K562 (cell line): ENCODE measurements around the gene PCSK5. TPM values are rescaled to one million over a fixed set of nuclear protein-coding genes. Genes with fewer than 3 reads are reported as not detected.

ENCODE experiments used
- ATAC-seq: fragments of 200-7000 bp; cut with Tn5 transposase; 3 replicates; pipeline ENCODE4 v1.9.1; 2020; ENCODE audit warnings: moderate library complexity
- BruUV-seq: library from RNA; stranded (reverse); fragments of 400-500 nt; replicated peaks from 2 replicates; lab custom pipeline; 2021; lab: Mats Ljungman, UMichigan
- CTCF ChIA-PET: fragments of 300-600 bp; formaldehyde crosslinking; extraction: SDS; loops from one replicate; lab custom pipeline; 2021; ENCODE audit warnings: low intra/inter-chr PET ratio; lab: Yijun Ruan, JAX
- POLR2A ChIA-PET: fragments of 300-600, 350-650 bp; sonication (Branson Sonifier 250); formaldehyde crosslinking; extraction: SDS; loops from one replicate; lab custom pipeline; 2021; ENCODE audit warnings: antibody characterized with exemption, inconsistent platforms; lab: Yijun Ruan, JAX
- DNase-seq, 4 experiments: peaks; one replicate each; pipeline versions ENCODE4 v3.0.0 to v3.0.0-alpha.2; 2011 to 2018; ENCODE audit warnings: low spot score in 3 of 4, mixed read lengths in 3 of 4; ENCODE audit errors: extremely low read depth in 1 of 4
- FAIRE-seq: peaks from 2 replicates; lab custom pipeline; 2011; peaks lifted over from hg19 to GRCh38; lab: Jason Lieb, UNC
- H2AFZ ChIP-seq: 2 replicates; pipeline ENCODE4 v1.6.0; 2011; ENCODE audit warnings: low read depth, low read length, control low read depth, inconsistent platforms
- H3K27ac ChIP-seq: fragments of 200-600 bp; 3 replicates; pipeline ENCODE4 v1.8.0; 2011; ENCODE audit warnings: low read depth, mild to moderate bottlenecking, control low read depth, inconsistent platforms, low read length, moderate library complexity, mixed read lengths; ENCODE audit errors: extremely low read depth
- H3K27me3 ChIP-seq, 2 experiments: fragments of 300-600 bp in 1 of 2; 2 replicates in 1 of 2; 3 replicates in 1 of 2; pipeline versions ENCODE4 v1.6.0 to v1.8.0; 2011; ENCODE audit warnings: inconsistent platforms in 2 of 2, low read length in 2 of 2, mild to moderate bottlenecking in 1 of 2, mixed read lengths in 1 of 2, moderate library complexity in 1 of 2; ENCODE audit not compliant: control insufficient read depth in 2 of 2, insufficient read depth in 2 of 2
- H3K36me3 ChIP-seq: fragments of 300-600 bp; 3 replicates; pipeline ENCODE4 v1.8.0; 2011; ENCODE audit warnings: mild to moderate bottlenecking, low read length, inconsistent platforms; ENCODE audit not compliant: control insufficient read depth, insufficient read depth
- H3K4me1 ChIP-seq, 2 experiments: fragments of 200-600 bp in 1 of 2; replicated peaks in 1 of 2; 2 replicates in 1 of 2; 3 replicates in 1 of 2; pipeline versions ENCODE4 v1.5.1 to v1.8.0; 2011; ENCODE audit warnings: inconsistent platforms in 2 of 2, low read length in 2 of 2, mild to moderate bottlenecking in 1 of 2, mixed read lengths in 1 of 2, moderate library complexity in 1 of 2; ENCODE audit not compliant: control insufficient read depth in 2 of 2, insufficient read depth in 2 of 2
- H3K4me2 ChIP-seq: 2 replicates; pipeline ENCODE4 v1.6.1; 2011; ENCODE audit warnings: low read length, control low read depth, inconsistent platforms, mixed read lengths; ENCODE audit not compliant: insufficient read depth
- H3K4me3 ChIP-seq: fragments of 200-600 bp; sonication (generic), shearing (Covaris generic); 2 replicates; pipeline ENCODE4 v1.5.1; 2016; ENCODE audit warnings: control low read depth, inconsistent platforms
- H3K79me2 ChIP-seq: fragments of 200-600 bp; 3 replicates; pipeline ENCODE4 v1.8.0; 2011; ENCODE audit warnings: low read length, inconsistent platforms; ENCODE audit not compliant: control insufficient read depth, insufficient read depth
- H3K9ac ChIP-seq, 2 experiments: 2 replicates each; pipeline versions ENCODE4 v1.6.0 to v1.6.1; 2011; ENCODE audit warnings: low read depth in 2 of 2, low read length in 2 of 2, control low read depth in 1 of 2, inconsistent platforms in 1 of 2, mild to moderate bottlenecking in 1 of 2, mixed read lengths in 1 of 2; ENCODE audit not compliant: insufficient read depth in 1 of 2
- H3K9me1 ChIP-seq: one replicate; pipeline ENCODE4 v1.6.0; 2011; ENCODE audit warnings: inconsistent platforms, mild to moderate bottlenecking, low read length, moderate library complexity; ENCODE audit not compliant: control insufficient read depth, insufficient read depth
- H3K9me3 ChIP-seq: replicated peaks from 2 replicates; pipeline ENCODE4 v1.5.1; 2011; ENCODE audit warnings: low read depth, low read length, inconsistent platforms; ENCODE audit not compliant: control insufficient read depth, insufficient read depth
- H4K20me1 ChIP-seq: replicated peaks from 2 replicates; pipeline ENCODE4 v1.6.1; 2011; ENCODE audit warnings: low read length, inconsistent platforms, mixed read lengths; ENCODE audit not compliant: control insufficient read depth, insufficient read depth
- FOS ChIP-seq: IDR thresholded peaks from 3 replicates; pipeline ENCODE4 v1.6.1; 2011; ENCODE audit not compliant: insufficient read length; ENCODE audit errors: extremely low read depth
- FOXK1 ChIP-seq: sonication (generic); formaldehyde crosslinking; IDR thresholded peaks from 2 replicates; pipeline ENCODE4 v1.8.0; 2022; ENCODE audit warnings: missing genetic modification reagents, mild to moderate bottlenecking, borderline replicate concordance
- NELFE ChIP-seq: IDR thresholded peaks from 2 replicates; pipeline ENCODE4 v1.6.1; 2011; ENCODE audit warnings: mild to moderate bottlenecking; ENCODE audit not compliant: insufficient read depth, insufficient read length
- TEAD2 ChIP-seq: fragments of 450-650 bp; IDR thresholded peaks from 2 replicates; pipeline ENCODE4 v1.6.1; 2016; ENCODE audit warnings: missing genetic modification characterization, control low read depth, missing compliant biosample characterization
- ZBTB17 ChIP-seq: fragments of 450-650 bp; formaldehyde crosslinking; IDR thresholded peaks from 2 replicates; pipeline ENCODE4 v1.4.0; 2020; ENCODE audit warnings: mild to moderate bottlenecking
- ZNF408 ChIP-seq: fragments of 250-450 bp; sonication (Bioruptor Pico); IDR thresholded peaks from 2 replicates; pipeline ENCODE4 v1.4.0; 2020; ENCODE audit warnings: low read depth, mild to moderate bottlenecking, moderate library complexity
- ZNF778 ChIP-seq: fragments of 450-650 bp; formaldehyde crosslinking; IDR thresholded peaks from 2 replicates; pipeline ENCODE4 v1.4.0; 2020; ENCODE audit warnings: mild to moderate bottlenecking, moderate library complexity
- WGBS: fragments of 100-300 bp; shearing (Covaris generic); methylation state at CpG from one replicate; pipeline ENCODE4 v1.1.6; 2016; ENCODE audit warnings: low coverage, mixed read lengths; ENCODE audit not compliant: insufficient coverage; ENCODE audit errors: missing lambda C conversion rate; 5-methylcytosine and 5-hydroxymethylcytosine counted together
- in situ Hi-C: fragments of 300-500 bp; cut with MboI; formaldehyde crosslinking; loops from 4 replicates; pipeline ENCODE4 v1.15.0; 2018; ENCODE audit warnings: inconsistent platforms, mixed read lengths
- intact Hi-C: fragments of 100-400 bp; cut with micrococcal nuclease; formaldehyde crosslinking; loops from 2 replicates; pipeline ENCODE4 v1.14.2; 2022
- polyA plus RNA-seq, 8 experiments: library from polyadenylated mRNA; depleted of rRNA in 4 of 8; stranded (reverse) in 5 of 8; unstranded in 3 of 8; fragments of >200 nt; fragmentation: Nextera tagmentation in 2 of 8; fragmentation: Illumina TruSeq in 1 of 8; extraction: Ambion mirVana in 2 of 8; extraction: Trizol in 1 of 8; gene quantifications; 2 replicates each; pipeline versions ENCODE4 v1.2.1 to v1.2.3, GENCODE V29; 2011 to 2014; ENCODE audit warnings: inconsistent platforms in 1 of 8, missing spikeins in 1 of 8
- total RNA-seq, 7 experiments: library from RNA; depleted of rRNA in 6 of 7; stranded (reverse); fragments of >200 nt in 6 of 7; fragmentation: Illumina TruSeq in 2 of 7; extraction: Trizol in 2 of 7; gene quantifications; 2 replicates each; pipeline versions ENCODE4 v1.2.1 to v1.2.3, GENCODE V29; 2011 to 2021; ENCODE audit warnings: low replicate concordance in 1 of 7

PCSK5 gene
- total and polyA plus RNA-seq, 9 of the 15 experiments (the other 6 are each of a cell fraction or from before 2014, with no cell fraction given): not detected

DNA sequence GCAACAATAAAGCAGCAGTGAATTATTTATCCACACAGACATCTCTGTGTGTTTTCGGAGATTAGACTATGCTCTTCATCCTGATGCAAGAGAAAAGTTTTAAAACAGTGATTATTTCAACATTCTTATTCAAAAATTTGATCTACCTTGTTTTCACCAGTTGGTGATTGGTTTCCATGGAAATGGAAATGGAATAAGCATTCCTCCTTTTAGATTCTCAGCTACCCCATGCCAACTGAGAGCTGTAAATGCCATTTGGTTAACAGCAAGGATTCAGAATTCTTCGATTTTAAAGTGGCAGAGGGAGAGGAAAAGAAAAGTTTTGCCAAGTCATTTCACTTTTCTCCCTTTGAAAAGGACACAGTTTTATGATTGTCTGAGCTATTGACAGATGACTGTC lies 154.7 kb downstream of the PCSK5 start:
- no peaks in the 10 kb centered on the region for H4K20me1 ChIP-seq
- no peaks in the 10 kb centered on the region for H3K27me3 ChIP-seq
- H3K27ac ChIP-seq: no peak overlapping the region
- H3K79me2 ChIP-seq: no peaks in the 10 kb centered on the region
- no peak overlapping the region for H2AFZ ChIP-seq
- ChIA-PET CTCF (no interaction called here), POLR2A (no interaction called here)
- H3K36me3 ChIP-seq: no peaks in the 10 kb centered on the region
- no peaks in the 10 kb centered on the region for H3K9me1 ChIP-seq
- H3K4me1 ChIP-seq: no peaks in the 10 kb centered on the region
- FAIRE-seq: no peak
- TF ChIP-seq NELFE (no peak), ZNF408 (no peak), FOXK1 (no peak), TEAD2 (tag) (no peak)
- no peak overlapping the region for H3K9ac ChIP-seq
- no peak overlapping the region for H3K4me3 ChIP-seq
- ATAC-seq: no peak
- H3K9me3 ChIP-seq: no peaks in the 10 kb centered on the region
- in situ Hi-C loops (no loop called here), intact Hi-C loops (no loop called here)
- no TSS peak for BruUV-seq
- 3% methylated on average over 2 of the region's 2 CpGs for WGBS
- no peak overlapping the region for H3K4me2 ChIP-seq
- no peak for DNase-seq

DNA sequence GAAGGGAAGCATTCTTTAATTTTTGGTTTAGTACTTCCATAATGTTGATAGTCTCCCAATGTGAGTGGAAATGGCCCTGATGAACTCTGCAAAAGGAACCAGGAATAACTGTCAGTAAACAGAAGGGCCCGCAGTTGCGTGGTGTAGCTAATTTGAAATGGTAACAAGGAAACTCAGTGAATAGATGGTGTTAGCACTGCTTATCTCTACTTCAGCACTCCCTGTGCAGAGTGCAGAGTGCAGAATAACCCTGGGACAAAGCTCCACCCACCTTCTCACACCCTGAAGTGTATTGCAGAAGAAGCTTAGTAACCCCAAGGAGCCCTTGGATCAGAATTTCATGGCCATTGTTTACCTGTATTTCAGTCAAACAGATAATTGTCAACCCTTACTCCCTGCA lies 158.9 kb downstream of the PCSK5 start:
- Histone ChIP-seq H4K20me1 (no peaks in the 10 kb centered on the region), H3K27me3 (no peaks in the 10 kb centered on the region), H3K4me2 (no peak overlapping the region), H3K79me2 (no peaks in the 10 kb centered on the region), H3K4me3 (no peak overlapping the region), H2AFZ (no peak overlapping the region), H3K36me3 (no peaks in the 10 kb centered on the region), H3K27ac (no peak overlapping the region), H3K9me1 (no peaks in the 10 kb centered on the region), H3K9me3 (no peaks in the 10 kb centered on the region), H3K4me1 (no peaks in the 10 kb centered on the region)
- FAIRE-seq (no peak), DNase-seq (no peak), ATAC-seq (no peak)
- POLR2A ChIA-PET: no interaction called here
- intact Hi-C loops (no loop called here), in situ Hi-C loops (no loop called here)
- WGBS: 5% methylated on average over 2 of the region's 2 CpGs
- no peak for TF ChIP-seq ZBTB17
- TF ChIP-seq FOS: no peak
- no peak for TF ChIP-seq ZNF778 (CRISPR knock-in tag)
- TF ChIP-seq, all 486 proteins: peak for 0
- CTCF ChIA-PET: no interaction called here
- H3K9ac ChIP-seq: no peak overlapping the region
- BruUV-seq: no TSS peak
